ENCODE data around the gene CRP. TPM values are rescaled to one million over a fixed set of nuclear protein-coding genes. Genes with fewer than 3 reads are reported as not detected.

CRP gene
- total RNA-seq, 1 experiment from 2014 or later, result 0.68 TPM

DNA sequence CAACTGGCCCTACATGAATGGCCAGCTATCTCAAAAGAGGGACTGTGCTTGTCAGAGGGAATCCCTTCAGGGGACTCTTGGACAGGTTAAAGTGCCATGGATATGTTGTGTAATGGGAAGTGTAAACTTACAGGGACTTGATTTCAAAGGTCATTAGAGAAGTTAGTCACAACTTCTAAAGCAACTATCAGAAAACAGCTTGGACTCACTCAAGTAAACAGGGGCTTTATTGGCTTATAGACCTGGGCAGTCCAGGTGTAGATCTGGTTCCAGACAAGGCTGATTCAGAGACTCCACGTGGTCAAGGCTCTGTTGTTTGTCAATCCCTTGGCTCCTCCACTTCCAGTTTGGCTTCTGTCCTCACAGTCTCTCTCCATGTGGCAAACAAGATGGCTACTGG, 2.3 kb downstream of the CRP start:
- ChIA-PET CTCF (no interaction called here), POLR2A (no interaction called here)
- H3K4me1 Mint-ChIP-seq, result no peaks in the 10 kb centered on the region
- H3K9me3 Mint-ChIP-seq, result peaks cover 33% of the 10 kb centered on the region
- peaks cover 1% of the 10 kb centered on the region; the same call in 1 of the 2 replicates for H3K36me3 Mint-ChIP-seq
- DNase-seq (ENCODE audit: low spot score) (no peak), ATAC-seq (no peak)
- TF ChIP-seq TCF7 (CRISPR knock-in tag; IDR thresholded peaks at IDR 0.05; ENCODE audit: low read depth), result no peak
- TF ChIP-seq ELF4 (CRISPR knock-in tag; IDR thresholded peaks at IDR 0.05; ENCODE audit: low read depth), result no peak
- TF ChIP-seq, protein P1, sequence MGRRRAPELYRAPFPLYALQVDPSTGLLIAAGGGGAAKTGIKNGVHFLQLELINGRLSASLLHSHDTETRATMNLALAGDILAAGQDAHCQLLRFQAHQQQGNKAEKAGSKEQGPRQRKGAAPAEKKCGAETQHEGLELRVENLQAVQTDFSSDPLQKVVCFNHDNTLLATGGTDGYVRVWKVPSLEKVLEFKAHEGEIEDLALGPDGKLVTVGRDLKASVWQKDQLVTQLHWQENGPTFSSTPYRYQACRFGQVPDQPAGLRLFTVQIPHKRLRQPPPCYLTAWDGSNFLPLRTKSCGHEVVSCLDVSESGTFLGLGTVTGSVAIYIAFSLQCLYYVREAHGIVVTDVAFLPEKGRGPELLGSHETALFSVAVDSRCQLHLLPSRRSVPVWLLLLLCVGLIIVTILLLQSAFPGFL (CRISPR knock-in tag; IDR thresholded peaks at IDR 0.05; ENCODE audit: borderline replicate concordance), result no peak
- no peak for TF ChIP-seq ZNF423 (CRISPR knock-in tag; IDR thresholded peaks at IDR 0.05)
- TF ChIP-seq ZNF232 (CRISPR knock-in tag; IDR thresholded peaks at IDR 0.05), result no peak
- no peaks in the 10 kb centered on the region for H3K27me3 Mint-ChIP-seq (ENCODE audit: low read depth)
- H3K4me3 Mint-ChIP-seq, result no peak overlapping the region
- no peak overlapping the region for H3K27ac Mint-ChIP-seq

GRCh38 chr1:159707472-159708260, 6.7 kb downstream of the CRP start:
- ATAC-seq (no peak), DNase-seq (ENCODE audit: low spot score) (no peak)
- H3K36me3 Mint-ChIP-seq, result no peaks in the 10 kb centered on the region
- no peak overlapping the region for H3K27ac Mint-ChIP-seq
- no peak overlapping the region for H3K4me3 Mint-ChIP-seq
- no peaks in the 10 kb centered on the region for H3K27me3 Mint-ChIP-seq (ENCODE audit: low read depth)
- no peaks in the 10 kb centered on the region for H3K4me1 Mint-ChIP-seq
- POLR2A ChIA-PET, result no interaction called here
- peaks cover 3% of the 10 kb centered on the region for H3K9me3 Mint-ChIP-seq
- CTCF ChIA-PET, result no interaction called here
- no peak for TF ChIP-seq SP1 (CRISPR knock-in tag; conservative IDR thresholded peaks at IDR 0.05)
- TF ChIP-seq ZNF423 (CRISPR knock-in tag; IDR thresholded peaks at IDR 0.05), result no peak
- TF ChIP-seq, protein P2, sequence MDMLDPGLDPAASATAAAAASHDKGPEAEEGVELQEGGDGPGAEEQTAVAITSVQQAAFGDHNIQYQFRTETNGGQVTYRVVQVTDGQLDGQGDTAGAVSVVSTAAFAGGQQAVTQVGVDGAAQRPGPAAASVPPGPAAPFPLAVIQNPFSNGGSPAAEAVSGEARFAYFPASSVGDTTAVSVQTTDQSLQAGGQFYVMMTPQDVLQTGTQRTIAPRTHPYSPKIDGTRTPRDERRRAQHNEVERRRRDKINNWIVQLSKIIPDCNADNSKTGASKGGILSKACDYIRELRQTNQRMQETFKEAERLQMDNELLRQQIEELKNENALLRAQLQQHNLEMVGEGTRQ (CRISPR knock-in tag; IDR thresholded peaks at IDR 0.05), result no peak
- no peak for TF ChIP-seq CREM (CRISPR knock-in tag; IDR thresholded peaks at IDR 0.05)
- TF ChIP-seq, protein P3, sequence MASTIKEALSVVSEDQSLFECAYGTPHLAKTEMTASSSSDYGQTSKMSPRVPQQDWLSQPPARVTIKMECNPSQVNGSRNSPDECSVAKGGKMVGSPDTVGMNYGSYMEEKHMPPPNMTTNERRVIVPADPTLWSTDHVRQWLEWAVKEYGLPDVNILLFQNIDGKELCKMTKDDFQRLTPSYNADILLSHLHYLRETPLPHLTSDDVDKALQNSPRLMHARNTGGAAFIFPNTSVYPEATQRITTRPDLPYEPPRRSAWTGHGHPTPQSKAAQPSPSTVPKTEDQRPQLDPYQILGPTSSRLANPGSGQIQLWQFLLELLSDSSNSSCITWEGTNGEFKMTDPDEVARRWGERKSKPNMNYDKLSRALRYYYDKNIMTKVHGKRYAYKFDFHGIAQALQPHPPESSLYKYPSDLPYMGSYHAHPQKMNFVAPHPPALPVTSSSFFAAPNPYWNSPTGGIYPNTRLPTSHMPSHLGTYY (CRISPR knock-in tag; IDR thresholded peaks at IDR 0.05), result no peak
- TF ChIP-seq ZNF121 (CRISPR knock-in tag; IDR thresholded peaks at IDR 0.05), result no peak
- TF ChIP-seq ZNF281 (CRISPR knock-in tag; IDR thresholded peaks at IDR 0.05), result no peak
- no peak for TF ChIP-seq ZBTB21 (CRISPR knock-in tag; IDR thresholded peaks at IDR 0.05; ENCODE audit: borderline replicate concordance)
- no peak for TF ChIP-seq NR1H2 (CRISPR knock-in tag; IDR thresholded peaks at IDR 0.05)
- no peak for TF ChIP-seq FOXJ3 (CRISPR knock-in tag; IDR thresholded peaks at IDR 0.05; ENCODE audit: borderline replicate concordance)
- TF ChIP-seq, protein P4, sequence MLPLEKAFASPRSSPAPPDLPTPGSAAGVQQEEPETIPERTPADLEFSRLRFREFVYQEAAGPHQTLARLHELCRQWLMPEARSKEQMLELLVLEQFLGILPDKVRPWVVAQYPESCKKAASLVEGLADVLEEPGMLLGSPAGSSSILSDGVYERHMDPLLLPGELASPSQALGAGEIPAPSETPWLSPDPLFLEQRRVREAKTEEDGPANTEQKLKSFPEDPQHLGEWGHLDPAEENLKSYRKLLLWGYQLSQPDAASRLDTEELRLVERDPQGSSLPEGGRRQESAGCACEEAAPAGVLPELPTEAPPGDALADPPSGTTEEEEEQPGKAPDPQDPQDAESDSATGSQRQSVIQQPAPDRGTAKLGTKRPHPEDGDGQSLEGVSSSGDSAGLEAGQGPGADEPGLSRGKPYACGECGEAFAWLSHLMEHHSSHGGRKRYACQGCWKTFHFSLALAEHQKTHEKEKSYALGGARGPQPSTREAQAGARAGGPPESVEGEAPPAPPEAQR (CRISPR knock-in tag; IDR thresholded peaks at IDR 0.05), result no peak
- TF ChIP-seq, protein P5, sequence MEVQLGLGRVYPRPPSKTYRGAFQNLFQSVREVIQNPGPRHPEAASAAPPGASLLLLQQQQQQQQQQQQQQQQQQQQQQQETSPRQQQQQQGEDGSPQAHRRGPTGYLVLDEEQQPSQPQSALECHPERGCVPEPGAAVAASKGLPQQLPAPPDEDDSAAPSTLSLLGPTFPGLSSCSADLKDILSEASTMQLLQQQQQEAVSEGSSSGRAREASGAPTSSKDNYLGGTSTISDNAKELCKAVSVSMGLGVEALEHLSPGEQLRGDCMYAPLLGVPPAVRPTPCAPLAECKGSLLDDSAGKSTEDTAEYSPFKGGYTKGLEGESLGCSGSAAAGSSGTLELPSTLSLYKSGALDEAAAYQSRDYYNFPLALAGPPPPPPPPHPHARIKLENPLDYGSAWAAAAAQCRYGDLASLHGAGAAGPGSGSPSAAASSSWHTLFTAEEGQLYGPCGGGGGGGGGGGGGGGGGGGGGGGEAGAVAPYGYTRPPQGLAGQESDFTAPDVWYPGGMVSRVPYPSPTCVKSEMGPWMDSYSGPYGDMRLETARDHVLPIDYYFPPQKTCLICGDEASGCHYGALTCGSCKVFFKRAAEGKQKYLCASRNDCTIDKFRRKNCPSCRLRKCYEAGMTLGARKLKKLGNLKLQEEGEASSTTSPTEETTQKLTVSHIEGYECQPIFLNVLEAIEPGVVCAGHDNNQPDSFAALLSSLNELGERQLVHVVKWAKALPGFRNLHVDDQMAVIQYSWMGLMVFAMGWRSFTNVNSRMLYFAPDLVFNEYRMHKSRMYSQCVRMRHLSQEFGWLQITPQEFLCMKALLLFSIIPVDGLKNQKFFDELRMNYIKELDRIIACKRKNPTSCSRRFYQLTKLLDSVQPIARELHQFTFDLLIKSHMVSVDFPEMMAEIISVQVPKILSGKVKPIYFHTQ (CRISPR knock-in tag; IDR thresholded peaks at IDR 0.05), result no peak
- no peak for TF ChIP-seq GABPB1 (CRISPR knock-in tag; IDR thresholded peaks at IDR 0.05)
- TF ChIP-seq OVOL2 (CRISPR knock-in tag; IDR thresholded peaks at IDR 0.05; ENCODE audit: borderline replicate concordance), result no peak
- no peak for TF ChIP-seq ZNF263 (CRISPR knock-in tag; IDR thresholded peaks at IDR 0.05; ENCODE audit: low read depth)
- TF ChIP-seq, protein P6, sequence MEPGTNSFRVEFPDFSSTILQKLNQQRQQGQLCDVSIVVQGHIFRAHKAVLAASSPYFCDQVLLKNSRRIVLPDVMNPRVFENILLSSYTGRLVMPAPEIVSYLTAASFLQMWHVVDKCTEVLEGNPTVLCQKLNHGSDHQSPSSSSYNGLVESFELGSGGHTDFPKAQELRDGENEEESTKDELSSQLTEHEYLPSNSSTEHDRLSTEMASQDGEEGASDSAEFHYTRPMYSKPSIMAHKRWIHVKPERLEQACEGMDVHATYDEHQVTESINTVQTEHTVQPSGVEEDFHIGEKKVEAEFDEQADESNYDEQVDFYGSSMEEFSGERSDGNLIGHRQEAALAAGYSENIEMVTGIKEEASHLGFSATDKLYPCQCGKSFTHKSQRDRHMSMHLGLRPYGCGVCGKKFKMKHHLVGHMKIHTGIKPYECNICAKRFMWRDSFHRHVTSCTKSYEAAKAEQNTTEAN (CRISPR knock-in tag; IDR thresholded peaks at IDR 0.05), result no peak
